OCI-LY7 (cell line): ENCODE results near the gene ICOSLG. TPM values are rescaled to one million over a fixed set of nuclear protein-coding genes. Genes with fewer than 3 reads are reported as not detected.

Experiments used
- BruUV-seq: library from RNA; stranded (reverse); fragments of 400-500 nt; replicated peaks from 2 replicates; lab custom pipeline; 2021; lab: Mats Ljungman, UMichigan
- CTCF ChIA-PET: fragments of 300-600 bp; sonication (Branson Sonifier 250); formaldehyde crosslinking; loops from one replicate; lab custom pipeline; 2022; ENCODE audit warnings: antibody characterized with exemption; ENCODE audit not compliant: unreplicated experiment; lab: Charles Lee
- POLR2A ChIA-PET: fragments of 300-600 bp; sonication (Branson Sonifier 250); formaldehyde crosslinking; loops from one replicate; lab custom pipeline; 2022; ENCODE audit warnings: antibody characterized with exemption; lab: Charles Lee
- DNase-seq: peaks from one replicate; pipeline ENCODE4 v3.0.0-alpha.2; 2015; ENCODE audit warnings: low spot score
- H2AFZ ChIP-seq: fragments of 200-600 bp; sonication (generic), shearing (Covaris generic); 2 replicates; pipeline ENCODE4 v1.6.1; 2014; ENCODE audit warnings: mild to moderate bottlenecking, antibody characterized with exemption, low read length, moderate library complexity
- H3K27ac ChIP-seq: fragments of 200-600 bp; sonication (generic); 2 replicates; pipeline ENCODE4 v1.5.1; 2014; ENCODE audit warnings: mixed run types, low read depth, mild to moderate bottlenecking, moderate library complexity, low read length, inconsistent platforms; ENCODE audit not compliant: poor library complexity, severe bottlenecking
- H3K36me3 ChIP-seq: fragments of 200-600 bp; sonication (generic); 2 replicates; pipeline ENCODE4 v1.6.1; 2014; ENCODE audit warnings: mild to moderate bottlenecking, antibody characterized with exemption, low read length, moderate library complexity, mixed read lengths; ENCODE audit not compliant: insufficient read depth
- H3K4me1 ChIP-seq: fragments of 200-600 bp; sonication (generic); 2 replicates; pipeline ENCODE4 v1.5.1; 2014; ENCODE audit warnings: mild to moderate bottlenecking, low read length; ENCODE audit not compliant: insufficient read depth, poor library complexity, severe bottlenecking
- H3K4me2 ChIP-seq: fragments of 200-600 bp; sonication (generic); 2 replicates; pipeline ENCODE4 v1.6.1; 2014; ENCODE audit warnings: mild to moderate bottlenecking, low read length
- H3K4me3 ChIP-seq: fragments of 200-600 bp; sonication (generic); 2 replicates; pipeline ENCODE4 v1.5.1; 2014; ENCODE audit warnings: mild to moderate bottlenecking, low read depth, low read length; ENCODE audit not compliant: poor library complexity, severe bottlenecking
- H3K79me2 ChIP-seq: fragments of 200-600 bp; sonication (generic); 2 replicates; pipeline ENCODE4 v1.6.1; 2016; ENCODE audit warnings: low read depth, mild to moderate bottlenecking, low read length, moderate library complexity, mixed read lengths; ENCODE audit not compliant: insufficient read depth
- H3K9me2 ChIP-seq: fragments of 200-600 bp; sonication (generic); 2 replicates; pipeline ENCODE4 v1.6.1; 2016; ENCODE audit warnings: mild to moderate bottlenecking, low read length, mixed read lengths; ENCODE audit not compliant: insufficient read depth
- H3K9me3 ChIP-seq: fragments of 200-600 bp; sonication (generic); 2 replicates; pipeline ENCODE4 v1.6.1; 2014; ENCODE audit warnings: mild to moderate bottlenecking, mixed run types, low read length, mixed read lengths
- H4K20me1 ChIP-seq: fragments of 200-600 bp; sonication (generic); 2 replicates; pipeline ENCODE4 v1.6.1; 2014; ENCODE audit warnings: mild to moderate bottlenecking, antibody characterized with exemption, low read length, moderate library complexity, mixed read lengths; ENCODE audit not compliant: insufficient read depth
- EZH2phosphoT487 ChIP-seq: fragments of 200-600 bp; sonication (generic); IDR thresholded peaks from 2 replicates; pipeline ENCODE4 v1.6.1; 2018; ENCODE audit warnings: low read depth, borderline replicate concordance, mild to moderate bottlenecking, mixed run types, antibody characterized with exemption, low read length, moderate library complexity, mixed read lengths
- intact Hi-C: fragments of 100-400 bp; cut with micrococcal nuclease; formaldehyde crosslinking; loops from one replicate; pipeline ENCODE4 v1.10.0; 2022; ENCODE audit not compliant: unreplicated experiment
- total RNA-seq, 2 experiments: library from RNA; depleted of rRNA in 1 of 2; stranded (reverse); fragments of >200 nt in 1 of 2; shearing (Covaris generic) in 1 of 2; gene quantifications; 2 replicates each; pipeline ENCODE4 v1.2.3, GENCODE V29; 2014 to 2022
- TF ChIP-seq, protein P1 (sequence below): fragments of 200-600 bp; sonication (generic); conservative IDR thresholded peaks from 2 replicates; pipeline ENCODE4 v1.5.1; 2014; ENCODE audit warnings: mild to moderate bottlenecking, antibody characterized with exemption, low read length, moderate library complexity, mixed read lengths

Gene ICOSLG
- total RNA-seq, 2 experiments from 2014 or later = 5.2 to 8.3 TPM

DNA sequence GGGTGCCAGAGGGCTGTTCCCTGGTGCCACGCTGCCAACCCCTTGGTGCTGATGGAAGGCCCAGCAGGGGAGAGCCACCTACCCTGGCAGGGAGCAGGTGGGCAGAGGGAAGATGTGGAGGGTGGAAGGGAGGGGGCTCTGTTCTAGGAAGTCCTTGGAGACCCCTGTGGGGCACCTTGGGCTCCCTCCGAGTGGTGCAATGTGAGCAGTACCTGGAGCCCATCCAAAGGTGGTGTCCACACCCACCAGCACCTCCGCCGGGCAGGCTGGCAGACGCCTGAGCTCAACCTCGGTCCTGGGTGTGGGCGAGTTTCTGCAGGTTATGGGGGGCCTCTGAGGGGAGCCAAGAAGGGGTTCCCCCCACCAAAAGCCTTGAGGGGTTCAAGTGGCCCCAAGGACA lies 32.3 kb upstream of the ICOSLG start:
- TF ChIP-seq EZH2phosphoT487 = no peak
- TF ChIP-seq, protein P1, sequence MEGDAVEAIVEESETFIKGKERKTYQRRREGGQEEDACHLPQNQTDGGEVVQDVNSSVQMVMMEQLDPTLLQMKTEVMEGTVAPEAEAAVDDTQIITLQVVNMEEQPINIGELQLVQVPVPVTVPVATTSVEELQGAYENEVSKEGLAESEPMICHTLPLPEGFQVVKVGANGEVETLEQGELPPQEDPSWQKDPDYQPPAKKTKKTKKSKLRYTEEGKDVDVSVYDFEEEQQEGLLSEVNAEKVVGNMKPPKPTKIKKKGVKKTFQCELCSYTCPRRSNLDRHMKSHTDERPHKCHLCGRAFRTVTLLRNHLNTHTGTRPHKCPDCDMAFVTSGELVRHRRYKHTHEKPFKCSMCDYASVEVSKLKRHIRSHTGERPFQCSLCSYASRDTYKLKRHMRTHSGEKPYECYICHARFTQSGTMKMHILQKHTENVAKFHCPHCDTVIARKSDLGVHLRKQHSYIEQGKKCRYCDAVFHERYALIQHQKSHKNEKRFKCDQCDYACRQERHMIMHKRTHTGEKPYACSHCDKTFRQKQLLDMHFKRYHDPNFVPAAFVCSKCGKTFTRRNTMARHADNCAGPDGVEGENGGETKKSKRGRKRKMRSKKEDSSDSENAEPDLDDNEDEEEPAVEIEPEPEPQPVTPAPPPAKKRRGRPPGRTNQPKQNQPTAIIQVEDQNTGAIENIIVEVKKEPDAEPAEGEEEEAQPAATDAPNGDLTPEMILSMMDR = no peak
- Histone ChIP-seq H3K9me2 (no peaks in the 10 kb centered on the region), H3K4me1 (no peaks in the 10 kb centered on the region), H3K27ac (no peak overlapping the region), H2AFZ (no peak overlapping the region), H4K20me1 (no peaks in the 10 kb centered on the region), H3K4me3 (no peak overlapping the region), H3K36me3 (no peaks in the 10 kb centered on the region), H3K9me3 (no peaks in the 10 kb centered on the region), H3K4me2 (no peak overlapping the region), H3K79me2 (no peaks in the 10 kb centered on the region)
- BruUV-seq = no TSS peak
- POLR2A ChIA-PET = no interaction called here
- no peak for DNase-seq
- intact Hi-C loops = no loop called here
- CTCF ChIA-PET = no interaction called here

- Histone ChIP-seq H3K4me2 (no peak overlapping the region), H3K4me1 (peaks cover 6% of the 10 kb centered on the region), H3K9me3 (no peaks in the 10 kb centered on the region), H3K36me3 (no peaks in the 10 kb centered on the region), H3K27ac (no peak overlapping the region), H3K4me3 (no peak overlapping the region), H3K9me2 (no peaks in the 10 kb centered on the region), H3K79me2 (no peaks in the 10 kb centered on the region), H4K20me1 (no peaks in the 10 kb centered on the region), H2AFZ (no peak overlapping the region)
- ChIA-PET CTCF (no interaction called here), POLR2A (no interaction called here)
- no TSS peak for BruUV-seq
- no peak for DNase-seq
- intact Hi-C loops = no loop called here
- TF ChIP-seq, protein P1 = no peak
- TF ChIP-seq EZH2phosphoT487 = no peak
These were observed 31.6 kb upstream of the ICOSLG start for GRCh38 chr21:44272284-44272858.

DNA sequence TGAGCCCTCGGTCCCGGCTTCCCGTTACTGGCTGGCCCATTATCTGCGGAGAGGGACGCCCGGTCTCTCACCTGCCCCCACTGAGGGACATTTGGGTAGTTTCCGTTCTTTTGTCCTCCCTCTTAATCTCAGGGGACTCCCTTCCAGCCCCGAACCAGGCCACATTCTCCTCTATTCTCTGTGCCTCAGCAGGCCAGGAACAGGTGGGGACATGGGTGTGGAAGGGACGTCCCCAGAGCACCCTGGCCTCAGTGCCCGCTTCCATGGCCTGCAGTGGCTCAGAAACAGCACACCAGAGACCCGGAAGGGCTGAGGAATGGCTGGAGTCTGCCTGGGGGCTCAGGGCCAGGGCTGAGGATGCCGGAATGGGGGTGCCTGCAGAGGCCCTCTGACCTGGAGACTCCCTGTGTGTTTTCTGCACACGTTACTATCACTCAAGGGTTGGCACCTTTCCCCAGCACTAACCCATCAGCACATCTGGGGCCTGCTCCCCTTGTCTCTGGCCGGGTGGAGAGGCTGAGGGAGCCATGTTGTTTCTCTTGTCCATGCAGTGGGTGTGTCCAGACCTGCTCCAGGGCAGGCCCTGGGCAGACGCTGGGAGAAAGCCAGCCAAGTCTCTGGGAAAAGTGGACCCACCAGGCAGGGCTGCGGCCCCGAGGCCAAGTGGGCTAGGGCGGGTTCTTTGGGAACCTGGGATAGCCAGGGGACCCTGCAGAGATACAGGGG lies 31.0 kb upstream of the ICOSLG start:
- intact Hi-C loops = no loop called here
- Histone ChIP-seq H3K4me1 (peaks cover 6% of the 10 kb centered on the region), H2AFZ (no peak overlapping the region), H3K27ac (no peak overlapping the region), H3K4me2 (no peak overlapping the region), H3K4me3 (no peak overlapping the region), H3K36me3 (no peaks in the 10 kb centered on the region), H3K9me3 (no peaks in the 10 kb centered on the region), H3K79me2 (no peaks in the 10 kb centered on the region), H3K9me2 (no peaks in the 10 kb centered on the region), H4K20me1 (no peaks in the 10 kb centered on the region)
- TF ChIP-seq, protein P1 = no peak
- TF ChIP-seq EZH2phosphoT487 = no peak
- no peak for DNase-seq
- no TSS peak for BruUV-seq
- CTCF ChIA-PET = no interaction called here
- POLR2A ChIA-PET = no interaction called here
